HL-60 (cell line): ENCODE data around the gene ITGA3.

Source experiments
- CTCF ChIP-seq: IDR thresholded peaks from one replicate; pipeline ENCODE4 v1.5.1; 2011; ENCODE audit warnings: low read length, control low read depth, inconsistent platforms; ENCODE audit not compliant: insufficient read depth
- GABPA ChIP-seq: IDR thresholded peaks from 2 replicates; pipeline ENCODE4 v1.6.1; 2012; ENCODE audit warnings: low read depth
- POLR2AphosphoS5 ChIP-seq: IDR thresholded peaks from 2 replicates; pipeline ENCODE4 v1.6.1; 2012; ENCODE audit warnings: low read depth
- REST ChIP-seq: IDR thresholded peaks from 2 replicates; pipeline ENCODE4 v1.6.1; 2012; ENCODE audit warnings: low read depth; ENCODE audit not compliant: insufficient replicate concordance

GRCh38 chr17:50048988-50049387 lies 6.9 kb upstream of the ITGA3 start:
- TF ChIP-seq POLR2AphosphoS5, result no peak
- TF ChIP-seq CTCF, result no peak
- TF ChIP-seq REST, result no peak
- no peak for TF ChIP-seq GABPA
